ENCODE data around the gene MTERF4. TPM values are rescaled to one million over a fixed set of nuclear protein-coding genes. Genes with fewer than 3 reads are reported as not detected.

MTERF4 gene
- total RNA-seq, 1 donor from 2014 or later, result 23.6 TPM

DNA sequence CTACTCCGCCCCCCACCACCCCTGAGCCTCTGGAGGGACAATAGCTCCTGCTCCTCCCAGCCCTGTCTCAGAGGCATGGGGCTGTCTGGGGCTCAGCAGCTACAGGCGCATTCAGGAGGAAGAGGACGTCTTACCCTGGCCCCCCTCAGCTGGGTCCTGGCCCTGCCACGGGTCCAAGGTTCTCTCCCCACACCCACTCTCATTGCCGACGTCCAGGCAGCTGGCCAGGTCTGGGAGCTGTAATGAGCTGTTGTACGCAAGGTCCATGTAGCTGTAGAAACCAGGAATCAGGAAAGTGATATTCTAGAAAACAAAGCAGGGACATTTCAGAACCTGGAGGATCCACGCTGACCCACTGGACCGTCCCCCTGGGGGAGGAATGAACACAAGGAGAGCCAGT, 33.6 kb upstream of the MTERF4 start:
- no peak for DNase-seq (ENCODE audit: low spot score)

DNA sequence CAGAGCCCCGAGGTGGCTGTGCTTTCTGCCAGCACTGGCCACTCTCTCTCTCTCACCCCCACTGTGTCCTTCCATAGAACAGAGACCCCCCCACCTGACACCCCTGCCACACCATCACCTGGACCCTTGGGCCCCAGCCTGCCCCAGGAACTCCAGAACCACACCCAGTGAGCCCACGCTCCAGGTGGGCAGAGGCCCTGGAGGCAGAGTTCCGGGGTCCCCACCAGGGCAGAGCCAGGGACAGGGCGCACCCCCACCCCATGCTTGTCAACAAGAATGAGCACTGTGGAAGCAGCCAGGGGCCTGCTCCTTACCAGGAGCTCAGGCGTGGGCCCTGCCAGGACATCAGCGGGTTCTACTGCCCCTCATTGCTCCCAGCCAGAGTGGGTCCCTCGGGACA, 32.6 kb upstream of the MTERF4 start:
- no peak for DNase-seq (ENCODE audit: low spot score)

DNA sequence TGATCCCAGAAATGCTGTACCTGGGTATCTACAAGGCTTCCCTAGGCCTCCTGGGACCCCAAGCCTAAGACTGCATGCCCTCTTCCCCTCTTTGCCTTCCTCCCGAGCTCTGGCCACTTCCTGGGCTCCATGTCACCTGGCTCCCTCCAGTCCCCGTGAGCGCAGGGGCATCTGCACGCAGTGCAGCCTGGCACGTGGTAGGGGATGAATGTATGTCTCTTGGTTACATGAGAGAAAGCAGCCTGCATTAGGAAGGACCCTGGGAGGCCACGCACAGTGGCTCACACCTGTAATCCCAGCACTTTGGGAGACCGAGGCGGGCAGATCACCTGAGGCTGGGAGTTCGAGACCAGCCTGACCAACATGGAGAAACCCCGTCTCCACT, 31.3 kb upstream of the MTERF4 start:
- no peak for DNase-seq (ENCODE audit: low spot score)

DNA sequence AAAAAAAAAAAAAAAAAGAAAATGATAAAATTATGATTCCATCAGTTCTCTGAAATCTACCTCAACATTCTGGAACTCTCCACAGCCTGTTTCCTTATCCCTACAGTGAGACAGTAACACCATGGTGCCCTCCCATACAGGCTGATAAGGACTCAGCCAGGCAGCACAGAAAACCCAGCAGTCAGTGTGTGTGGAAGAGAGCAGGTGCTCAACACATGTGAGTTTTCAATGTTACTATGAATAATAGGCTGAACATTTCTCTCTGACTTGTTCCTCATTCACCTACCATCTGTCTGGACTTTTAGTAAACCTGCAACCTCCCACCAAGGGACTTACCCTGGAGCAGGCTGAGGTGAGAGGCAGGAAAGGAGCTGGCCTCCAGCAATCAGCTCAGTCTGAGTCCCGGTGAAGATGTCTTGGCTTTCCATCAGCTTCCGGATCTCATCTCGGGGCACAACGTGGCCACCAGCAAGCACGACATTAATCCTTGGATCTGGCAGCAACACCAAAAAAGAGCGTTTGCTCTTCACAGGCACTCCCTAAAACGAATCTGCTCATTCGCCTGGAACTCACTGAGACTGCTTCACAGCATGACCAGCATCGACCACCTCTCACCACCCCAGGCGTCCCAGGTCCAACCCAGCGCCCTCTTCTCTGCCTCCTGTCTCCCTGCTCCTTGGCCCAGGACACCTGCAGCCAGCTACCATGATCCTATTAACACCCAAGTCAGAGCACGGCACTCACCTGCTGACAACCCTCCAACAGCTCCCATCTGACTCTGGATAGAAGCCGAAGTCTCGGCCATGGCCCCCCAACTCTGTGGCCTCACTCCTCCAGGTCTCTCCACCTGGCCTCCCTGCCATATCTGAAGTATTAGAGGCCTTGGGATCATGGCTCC, 30.7 kb upstream of the MTERF4 start:
- no peak for DNase-seq (ENCODE audit: low spot score)

DNA sequence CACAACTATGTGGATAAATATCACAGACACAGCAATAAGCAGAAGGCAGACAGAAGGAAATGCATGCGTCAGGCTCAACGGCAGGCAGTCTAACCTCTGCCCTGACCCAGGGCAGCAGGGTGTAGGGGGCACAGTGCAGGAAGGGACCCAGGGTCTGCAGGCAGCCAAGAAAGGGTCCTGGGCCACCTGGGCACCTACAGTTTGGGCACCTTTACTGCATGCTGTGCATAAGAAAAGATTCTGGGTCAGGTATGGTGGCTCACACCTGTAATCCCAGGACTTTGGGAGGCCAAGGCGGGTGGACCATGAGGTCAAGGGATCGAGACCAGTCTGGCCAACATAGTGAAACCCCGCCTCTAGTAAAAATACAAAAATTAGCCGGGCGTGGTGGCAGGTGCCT, 29.4 kb upstream of the MTERF4 start:
- DNase-seq (ENCODE audit: low spot score), result no peak

DNA sequence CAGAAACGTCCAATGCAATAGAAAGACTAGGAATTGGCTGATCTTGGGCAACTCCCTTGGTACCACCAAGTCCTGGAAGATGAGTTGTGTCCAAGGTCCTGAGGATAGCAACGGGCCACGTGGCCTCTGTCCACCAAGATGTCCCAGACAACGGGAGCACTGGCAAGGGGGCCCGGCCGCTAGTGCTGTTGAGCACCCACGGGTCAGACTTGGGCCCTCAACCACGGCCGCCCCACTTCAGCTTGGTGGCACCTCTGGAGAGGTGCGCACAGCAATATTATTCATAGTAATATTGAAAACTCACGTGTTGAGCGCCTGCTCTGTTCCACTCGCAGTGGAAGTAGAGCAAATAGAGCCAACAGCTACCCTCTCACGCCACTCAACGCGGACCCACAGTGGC, 28.2 kb upstream of the MTERF4 start:
- no peak for DNase-seq (ENCODE audit: low spot score)

DNA sequence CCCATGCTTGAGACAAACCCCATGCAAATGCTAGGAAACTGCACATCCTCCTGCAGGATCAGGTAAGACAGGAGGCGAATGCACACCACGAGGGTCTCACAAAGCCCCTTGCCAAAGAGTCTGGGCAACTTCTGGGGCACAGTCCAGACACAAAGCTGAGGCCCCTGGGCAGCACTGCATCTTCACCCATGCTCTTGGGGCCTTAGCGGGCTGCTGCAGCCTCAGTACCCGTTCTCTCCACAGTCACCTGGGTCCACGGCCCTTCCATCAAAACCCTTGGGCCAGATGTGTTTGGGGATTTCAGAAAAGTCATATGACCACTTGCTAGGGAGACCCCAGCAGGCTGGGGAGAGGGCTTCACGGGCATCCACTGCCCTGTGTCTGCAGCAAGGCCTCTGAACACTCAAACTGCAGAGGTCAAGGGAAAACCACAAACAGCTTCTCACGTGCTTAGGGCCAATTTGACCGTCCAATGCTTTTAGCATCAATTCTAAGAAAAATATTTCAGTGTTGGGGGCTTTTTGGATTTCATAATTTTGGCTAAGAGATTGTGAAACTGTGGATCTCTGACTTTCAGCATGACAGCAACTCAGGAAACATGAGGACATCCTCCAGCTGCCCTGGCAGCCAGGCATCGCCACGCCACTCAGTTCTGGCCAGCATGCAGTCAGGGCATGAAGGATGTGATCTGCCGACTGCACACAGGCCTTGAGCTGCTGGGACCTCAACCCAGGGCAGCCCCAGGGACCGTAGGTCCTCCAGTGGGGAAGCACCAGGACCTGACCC, 27.2 kb upstream of the MTERF4 start:
- DNase-seq (ENCODE audit: low spot score), result no peak

GRCh38 chr2:241128266-241128665, 26.2 kb upstream of the MTERF4 start:
- DNase-seq (ENCODE audit: low spot score), result no peak

GRCh38 chr2:241126771-241127202, 24.7 kb upstream of the MTERF4 start:
- no peak for DNase-seq (ENCODE audit: low spot score)

- no peak for DNase-seq (ENCODE audit: low spot score)
Observed at GRCh38 chr2:241126201-241126611, 24.1 kb upstream of the MTERF4 start.

DNA sequence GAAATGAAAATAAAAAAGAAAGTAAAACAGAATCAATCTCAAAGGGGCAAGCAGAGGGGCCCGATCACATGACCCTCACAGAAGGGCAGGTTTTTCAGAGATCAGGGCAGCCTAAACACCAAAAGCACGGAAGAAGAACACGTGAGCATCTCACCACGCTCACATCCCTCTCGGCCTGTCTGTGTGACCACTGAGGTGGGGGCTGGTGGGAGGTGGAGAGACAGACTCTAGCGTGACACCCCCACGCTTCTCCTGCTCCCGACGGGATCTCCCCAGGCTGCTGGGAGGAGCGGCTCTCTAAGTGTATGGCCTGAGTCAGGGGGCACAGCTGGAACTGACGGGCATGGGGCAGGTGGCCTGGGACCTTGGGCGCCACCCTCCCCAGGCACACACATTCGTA, 23.5 kb upstream of the MTERF4 start:
- no peak for DNase-seq (ENCODE audit: low spot score)

DNA sequence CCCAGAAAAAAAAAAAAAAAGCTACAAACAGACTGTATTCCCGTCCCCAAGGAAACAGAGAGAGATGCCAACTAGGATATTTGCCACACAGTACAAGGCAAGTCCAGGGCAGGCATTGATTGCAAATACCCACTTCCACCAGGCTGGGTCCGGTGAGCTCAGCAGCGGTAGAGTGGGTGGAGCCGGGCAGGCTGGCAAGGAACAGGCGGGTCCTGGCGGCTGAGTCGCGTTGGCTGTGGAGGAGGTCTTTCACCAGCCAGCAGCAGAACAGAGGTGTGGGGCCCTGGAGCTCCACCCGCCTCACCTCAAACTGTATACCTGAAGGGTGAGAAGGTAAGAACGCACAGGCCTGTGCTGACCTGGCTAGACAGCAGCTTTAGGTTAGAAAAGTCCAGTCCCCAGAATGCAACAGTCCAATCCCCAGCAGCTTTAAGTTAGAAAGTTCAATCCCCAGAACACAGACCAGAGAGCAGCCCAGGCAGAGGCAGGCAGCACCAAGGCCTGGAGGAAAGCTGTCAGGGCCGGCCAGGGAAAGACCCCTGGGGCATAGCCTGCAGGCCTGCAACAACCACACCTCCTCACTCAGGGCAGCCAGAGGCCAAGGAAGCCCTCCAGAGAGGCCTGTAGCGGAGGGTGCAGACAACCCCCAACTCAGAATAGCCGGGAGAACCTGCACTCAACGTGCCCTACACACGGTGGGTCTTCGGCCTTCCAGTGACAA, 21.9 kb upstream of the MTERF4 start:
- no peak for DNase-seq (ENCODE audit: low spot score)

GRCh38 chr2:241122376-241123002, 20.4 kb upstream of the MTERF4 start:
- DNase-seq (ENCODE audit: low spot score), result peak; percentile 71

- DNase-seq (ENCODE audit: low spot score), result no peak
Observed at GRCh38 chr2:241121008-241121407, 18.9 kb upstream of the MTERF4 start.

GRCh38 chr2:241120440-241120839, 18.4 kb upstream of the MTERF4 start:
- DNase-seq (ENCODE audit: low spot score), result no peak

- DNase-seq (ENCODE audit: low spot score), result peak; percentile 79
Observed at GRCh38 chr2:241118737-241119505, 16.8 kb upstream of the MTERF4 start.

- DNase-seq (ENCODE audit: low spot score), result peak; percentile 77
Observed at GRCh38 chr2:241116606-241117560, 14.8 kb upstream of the MTERF4 start.

GRCh38 chr2:241115361-241115760, 13.3 kb upstream of the MTERF4 start:
- peak; percentile 20 for DNase-seq (ENCODE audit: low spot score)

DNA sequence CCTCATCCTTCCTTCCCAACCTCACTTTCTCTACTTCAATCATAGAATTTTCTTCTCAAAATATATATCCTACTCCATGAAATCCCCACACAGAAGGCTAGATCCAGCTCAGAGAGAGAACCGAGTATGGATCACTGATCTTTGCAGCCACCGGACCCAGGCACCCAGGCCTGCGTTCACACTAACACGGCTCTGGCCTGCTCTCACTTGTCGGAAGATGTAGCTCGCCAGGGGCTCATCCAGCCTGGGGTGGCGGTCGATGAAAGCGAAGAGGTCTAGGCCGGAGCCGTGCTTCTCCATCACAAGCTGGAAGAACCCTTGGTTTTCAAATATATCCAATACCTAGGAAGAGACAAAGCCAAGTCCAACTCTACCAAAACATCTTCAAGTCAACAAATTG, 12.7 kb upstream of the MTERF4 start:
- peak; percentile 85 for DNase-seq (ENCODE audit: low spot score)

Measured in mesenteric fat pad (tissue), 1 donor.